Activated CD4-positive, alpha-beta T cell treated with anti-CD3 and anti-CD28 coated beads, Interleukin-2, amount 50 U/mL, for 1 hour (primary cell): ENCODE measurements around the gene DGKI.

Experiments used
- DNase-seq: peaks from one replicate; pipeline ENCODE4 v3.0.0-alpha.2; 2020

Gene DGKI

DNA sequence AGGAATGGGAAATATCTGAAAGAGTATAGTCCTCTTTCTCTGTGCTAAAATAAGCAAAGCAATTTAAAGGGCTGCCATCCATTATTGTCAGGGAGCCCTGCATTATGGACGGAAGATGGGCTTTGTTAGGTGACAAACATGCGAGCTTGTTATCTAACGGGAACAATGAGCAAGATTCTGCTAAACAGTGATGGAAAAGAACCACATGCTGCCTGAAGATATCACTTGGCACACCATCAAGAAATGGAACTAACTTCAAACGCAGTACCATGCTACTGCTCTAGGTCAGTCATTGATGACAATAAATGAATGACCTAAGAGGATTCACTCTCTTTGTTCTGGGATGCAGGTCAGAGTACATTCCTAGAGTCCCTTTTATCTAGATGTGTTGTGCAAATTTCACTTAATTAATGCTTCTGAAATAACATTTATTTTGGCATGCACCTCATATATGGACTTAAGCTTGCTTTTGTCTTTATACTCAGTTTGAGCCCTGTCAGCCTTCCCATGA lies 327.5 kb downstream of the DGKI start:
- DNase-seq, result no peak

DNA sequence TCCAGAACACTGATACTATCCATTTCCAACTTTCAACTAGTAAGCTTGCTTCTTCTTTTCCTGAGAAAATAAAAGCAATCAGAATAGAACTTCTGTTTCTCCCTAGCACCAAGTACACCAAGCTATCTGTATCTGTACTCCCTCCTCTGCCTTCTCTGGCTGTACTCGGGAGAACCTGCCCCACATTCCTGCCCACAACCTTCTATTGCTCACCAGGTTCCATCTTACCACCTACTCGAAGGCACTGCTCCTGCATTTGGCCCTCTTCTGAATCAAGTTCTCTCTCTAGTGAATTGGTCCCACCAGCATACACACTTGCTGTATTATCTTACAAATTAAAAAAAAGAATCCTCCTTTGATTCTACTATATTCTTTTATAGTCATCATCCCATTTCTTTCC lies 333.7 kb downstream of the DGKI start:
- DNase-seq, result no peak

DNA sequence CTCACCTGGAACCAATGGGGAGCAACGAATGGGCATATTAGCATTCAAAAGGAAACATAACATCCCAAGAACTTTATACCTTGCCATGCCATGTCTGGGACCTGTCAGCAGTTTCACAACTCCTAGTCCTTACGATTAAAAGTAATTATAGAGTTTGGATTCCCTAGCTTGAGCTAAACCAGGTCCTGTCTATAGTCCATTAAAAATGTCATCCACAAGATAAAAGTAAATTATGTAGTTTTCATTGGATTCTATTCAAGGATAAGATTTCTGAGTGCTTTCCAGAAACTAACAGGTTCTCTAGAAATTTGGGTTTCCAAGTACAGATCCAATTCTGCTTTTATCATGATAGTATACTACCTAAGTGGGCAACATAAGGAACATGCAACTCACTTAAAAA lies 339.7 kb downstream of the DGKI start:
- DNase-seq, result no peak

DNA sequence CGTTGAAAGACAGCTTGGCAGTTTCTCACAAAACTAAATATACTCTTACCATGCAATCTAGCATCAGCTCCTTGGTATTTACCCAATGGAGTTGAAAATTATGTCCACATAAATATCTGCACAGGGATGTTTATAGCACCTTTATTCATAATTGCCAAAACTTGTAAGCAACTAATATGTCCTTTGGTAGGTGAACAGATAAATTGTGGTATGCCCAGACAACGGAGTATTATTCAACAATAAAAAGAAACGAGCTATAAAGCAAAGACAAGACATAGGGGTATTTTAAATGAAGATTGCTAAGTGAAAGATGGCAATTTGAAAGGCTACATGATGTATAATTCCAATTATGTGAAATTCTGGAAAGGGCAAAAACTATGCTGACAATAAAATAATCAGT lies 340.7 kb downstream of the DGKI start:
- no peak for DNase-seq

DNA sequence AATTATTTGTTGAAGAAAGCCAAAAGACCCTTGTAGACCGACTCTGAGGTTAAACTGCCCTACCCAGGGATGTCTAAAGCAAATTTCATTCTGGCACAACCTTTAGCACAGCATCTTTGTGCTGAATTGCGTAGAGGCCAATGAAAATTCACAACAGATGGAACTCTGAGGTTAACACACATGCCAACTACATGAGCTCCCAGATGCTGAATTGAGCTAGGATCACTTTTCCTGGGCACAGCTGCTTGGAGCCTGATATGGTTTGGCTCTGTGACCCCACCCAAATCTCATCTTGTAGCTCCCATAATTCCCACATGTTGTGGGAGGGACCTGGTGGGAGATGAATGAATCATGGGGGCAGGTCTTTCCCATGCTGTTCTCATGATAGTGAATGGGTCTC lies 345.2 kb downstream of the DGKI start:
- no peak for DNase-seq

DNA sequence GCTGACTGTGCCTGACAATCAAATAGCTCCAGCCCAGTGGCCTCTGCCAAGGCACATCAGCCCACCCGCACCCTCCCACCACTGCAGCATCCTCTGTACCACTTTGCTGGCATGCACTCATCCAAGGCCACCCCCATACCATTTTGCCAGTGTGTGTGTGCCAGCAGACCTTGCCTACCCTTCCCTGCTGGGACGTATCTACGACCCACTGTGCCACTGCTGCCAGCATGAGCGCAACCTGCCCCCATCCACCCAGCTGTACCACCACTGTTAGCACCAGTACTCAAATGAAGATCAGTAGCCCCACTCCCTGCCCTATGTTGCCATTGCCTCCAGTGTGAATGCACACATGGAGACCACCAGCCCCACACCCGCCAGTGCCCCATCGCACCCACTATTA lies 353.9 kb downstream of the DGKI start:
- no peak for DNase-seq

DNA sequence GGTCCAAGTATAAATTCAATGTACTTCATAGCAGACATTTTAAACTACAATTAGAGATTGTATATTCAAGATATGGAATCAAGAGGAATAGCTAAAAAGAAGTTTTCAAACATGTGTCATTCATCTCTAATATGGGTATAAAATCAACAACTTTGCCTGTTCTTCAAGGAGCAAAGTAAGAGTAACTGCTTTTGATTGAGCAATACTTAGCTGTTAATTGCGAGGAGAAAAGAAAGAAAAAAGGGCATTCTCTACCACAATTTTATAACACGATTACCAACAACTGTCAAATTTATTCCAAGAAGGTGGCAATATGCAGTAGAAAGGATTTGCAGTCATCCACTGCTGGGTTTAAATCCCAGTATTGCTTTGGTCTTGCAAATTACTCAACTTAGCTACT lies 356.9 kb downstream of the DGKI start:
- DNase-seq, result no peak

DNA sequence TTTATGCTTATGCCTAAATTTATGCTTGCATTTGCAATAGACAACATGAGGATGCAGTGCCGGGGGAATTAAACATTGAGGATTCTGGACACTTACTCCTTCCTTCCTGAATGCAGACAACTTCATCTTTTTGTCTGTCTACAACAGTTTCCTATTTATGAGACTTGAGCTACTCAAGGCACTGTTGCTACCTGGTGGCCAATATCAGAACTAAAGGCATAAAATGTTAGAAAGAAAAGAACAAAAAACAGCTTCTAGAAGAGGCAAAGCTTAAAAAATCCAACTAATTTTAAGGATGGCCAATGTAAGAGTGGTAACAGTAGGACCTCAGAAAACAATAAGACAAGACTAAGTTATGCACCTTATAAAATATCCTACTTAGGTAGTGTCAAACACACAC lies 358.7 kb downstream of the DGKI start:
- DNase-seq, result no peak

DNA sequence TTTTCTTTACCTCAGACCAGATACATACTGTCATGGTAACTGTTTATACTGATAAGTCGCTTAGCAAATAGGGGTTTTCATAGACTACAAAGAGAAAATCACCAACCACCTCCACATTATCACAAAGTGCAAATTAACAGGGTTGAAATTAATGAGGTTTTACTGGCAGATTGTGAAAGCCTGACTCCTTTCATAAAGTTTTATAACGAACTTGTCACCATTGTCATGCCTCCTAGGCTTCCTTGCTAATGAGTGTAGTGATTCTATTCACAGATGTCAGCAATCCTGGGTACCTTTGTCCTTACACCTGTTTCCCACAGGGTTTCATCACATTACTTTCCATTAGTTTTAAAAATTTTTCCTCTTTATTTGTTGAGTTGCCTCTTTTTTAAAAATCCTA lies 361.0 kb downstream of the DGKI start:
- no peak for DNase-seq

DNA sequence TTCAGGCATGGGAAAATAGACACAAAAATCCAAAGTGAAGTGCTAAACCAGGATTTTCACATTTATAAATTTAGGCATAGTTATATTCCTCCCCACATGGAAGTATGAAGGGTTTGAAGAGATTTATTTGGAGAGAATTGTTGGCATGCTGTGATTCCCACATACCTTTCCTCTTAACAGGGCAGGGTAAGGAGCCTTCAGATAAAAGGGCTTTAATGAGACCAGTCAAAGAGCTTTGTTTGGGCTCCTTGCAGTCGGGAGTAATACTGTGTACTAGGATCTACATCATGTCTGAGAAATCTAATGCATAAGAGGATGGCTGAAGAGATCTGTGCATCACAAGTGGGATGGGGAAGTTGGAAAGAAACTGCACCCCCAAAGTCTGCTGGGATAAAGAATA lies 362.4 kb downstream of the DGKI start:
- DNase-seq, result no peak

DNA sequence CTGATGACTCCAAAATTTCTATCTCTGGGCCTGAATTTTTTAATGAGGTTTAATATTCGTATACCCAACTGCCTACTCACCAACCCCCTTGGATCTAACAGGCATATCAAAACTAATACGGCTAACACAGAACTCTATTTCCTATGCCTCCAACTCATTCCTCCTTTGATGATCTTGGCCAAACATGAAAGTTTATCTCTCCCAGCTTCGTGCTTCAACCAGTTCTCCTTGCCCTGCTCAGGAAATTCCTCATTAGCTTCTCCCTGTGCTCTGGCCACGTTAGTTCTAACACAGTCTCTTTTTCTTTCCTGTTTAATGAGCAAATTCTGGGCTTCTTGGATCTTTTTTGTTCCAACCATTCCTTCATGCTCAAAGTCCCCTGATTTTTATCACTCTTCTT lies 364.3 kb downstream of the DGKI start:
- DNase-seq, result no peak

DNA sequence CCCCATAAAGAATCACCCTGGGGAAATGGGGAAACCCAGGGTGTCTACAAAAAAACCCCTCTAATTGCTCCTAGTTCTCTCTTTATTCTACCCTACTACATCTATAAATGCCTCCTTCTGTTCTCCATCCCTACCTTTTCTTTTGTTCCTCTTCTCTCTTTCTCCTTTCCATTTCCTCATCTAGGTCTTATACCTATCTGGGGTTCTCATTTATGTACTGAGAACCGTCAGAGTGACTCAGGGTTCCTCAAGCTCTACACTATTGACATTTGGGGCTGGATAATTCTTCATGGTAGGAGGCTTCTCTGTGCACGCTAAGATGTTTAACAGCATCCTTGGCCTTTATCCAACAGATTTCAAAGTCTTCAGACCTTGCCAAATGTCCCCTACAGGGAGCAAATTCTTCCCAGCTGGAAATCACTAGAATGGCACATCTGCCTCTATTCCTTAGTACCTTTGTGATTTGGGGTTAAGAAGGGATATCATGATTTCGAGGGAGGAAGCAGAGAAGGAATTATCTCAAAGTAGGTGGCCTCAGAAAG lies 365.9 kb downstream of the DGKI start:
- DNase-seq, result no peak

DNA sequence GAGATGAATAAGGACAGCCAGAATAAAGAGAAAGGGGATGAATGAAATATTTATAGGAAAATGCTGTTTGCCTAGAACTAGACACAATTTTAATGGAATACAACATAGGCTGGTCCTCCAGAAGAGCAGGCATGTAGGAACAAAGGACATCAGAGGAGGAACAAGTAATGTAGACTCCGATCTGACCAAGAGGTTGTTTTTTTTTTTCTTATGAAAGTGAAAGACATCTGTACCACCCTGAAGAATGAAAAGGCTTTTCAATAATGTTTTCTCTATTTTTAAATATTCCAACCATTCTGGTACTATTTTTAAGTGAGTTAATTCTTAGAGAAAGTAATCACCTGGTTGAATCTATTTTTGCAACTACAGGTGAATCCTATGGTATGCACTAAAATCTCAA lies 366.4 kb downstream of the DGKI start:
- DNase-seq, result no peak

DNA sequence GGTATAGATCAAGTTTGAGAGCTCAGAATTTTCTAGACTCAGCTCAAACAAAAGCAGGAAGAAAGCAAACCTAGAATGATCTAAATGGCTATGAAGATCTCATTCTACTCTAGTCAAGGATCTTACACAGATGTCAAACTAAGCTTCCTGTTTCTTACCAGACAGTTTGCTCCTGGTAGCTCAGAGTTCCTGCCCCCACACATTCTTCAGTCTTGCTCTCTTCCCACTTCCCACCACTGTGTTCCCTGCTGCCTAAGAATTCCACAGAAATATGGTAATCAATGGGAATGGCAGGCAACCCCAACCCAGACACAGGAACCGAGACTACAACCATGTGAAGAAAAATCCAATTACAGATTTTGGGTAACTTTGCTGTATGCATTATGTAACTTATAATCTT lies 369.8 kb downstream of the DGKI start:
- no peak for DNase-seq

DNA sequence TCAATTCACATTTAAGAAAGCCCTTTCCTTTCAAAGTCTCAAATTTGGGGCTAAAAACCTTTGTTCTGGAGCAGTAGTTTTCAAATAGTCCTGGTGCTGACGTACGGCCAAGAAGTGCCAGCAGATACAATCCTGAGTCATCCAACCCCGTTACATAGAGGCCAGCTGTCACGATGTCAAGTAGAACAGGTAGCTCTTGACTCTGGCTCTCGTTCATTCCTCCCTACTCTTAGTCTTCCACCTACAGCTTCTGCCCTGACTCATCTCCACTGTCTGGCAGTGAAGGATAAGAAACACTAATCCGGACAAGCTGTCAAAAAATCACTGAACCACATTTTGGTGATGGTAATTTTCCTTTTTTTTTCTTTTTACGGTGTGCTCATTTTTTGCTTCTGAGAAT lies 370.8 kb downstream of the DGKI start:
- no peak for DNase-seq

DNA sequence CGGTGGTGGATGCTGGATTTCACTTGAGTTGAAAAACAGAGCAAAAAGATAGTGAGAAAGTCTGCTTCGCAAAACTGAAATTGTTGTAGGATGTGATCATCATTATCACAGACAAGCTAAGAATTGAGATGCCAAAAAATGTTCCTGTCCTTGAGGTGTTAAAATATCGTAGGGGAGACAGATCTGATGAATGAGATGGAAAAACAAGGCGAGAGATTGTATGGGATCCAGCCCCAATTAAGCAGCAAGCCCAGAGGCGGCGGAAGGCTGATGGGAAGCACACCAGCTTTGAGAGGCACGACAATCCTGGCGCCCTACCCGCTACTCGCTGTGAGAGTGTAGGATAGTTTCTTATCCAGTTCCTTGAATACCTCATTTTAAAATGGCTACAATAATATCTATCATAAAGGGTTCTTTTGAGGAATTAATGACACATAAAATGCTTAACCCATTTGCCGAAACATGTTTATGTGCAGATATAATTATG lies 372.2 kb downstream of the DGKI start:
- no peak for DNase-seq

DNA sequence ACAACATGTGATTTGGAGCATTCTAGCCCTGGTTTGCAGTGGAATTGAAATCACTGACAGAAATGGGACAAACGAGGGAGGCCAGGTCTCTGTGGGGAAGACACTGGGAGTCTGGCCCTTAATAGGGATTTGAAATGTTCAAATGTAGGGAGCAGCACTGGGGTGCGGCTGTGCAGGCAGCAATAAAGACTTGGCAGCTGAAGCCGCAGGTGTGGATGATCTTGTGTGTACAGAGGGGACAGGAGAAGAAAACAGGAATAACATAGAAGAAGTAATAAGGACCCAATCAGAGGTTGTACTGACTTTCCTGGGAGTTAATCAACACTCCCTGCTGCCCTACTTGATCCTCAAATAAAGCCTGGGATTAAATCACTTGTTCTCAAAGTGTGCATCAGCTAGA lies 375.6 kb downstream of the DGKI start:
- DNase-seq, result no peak

DNA sequence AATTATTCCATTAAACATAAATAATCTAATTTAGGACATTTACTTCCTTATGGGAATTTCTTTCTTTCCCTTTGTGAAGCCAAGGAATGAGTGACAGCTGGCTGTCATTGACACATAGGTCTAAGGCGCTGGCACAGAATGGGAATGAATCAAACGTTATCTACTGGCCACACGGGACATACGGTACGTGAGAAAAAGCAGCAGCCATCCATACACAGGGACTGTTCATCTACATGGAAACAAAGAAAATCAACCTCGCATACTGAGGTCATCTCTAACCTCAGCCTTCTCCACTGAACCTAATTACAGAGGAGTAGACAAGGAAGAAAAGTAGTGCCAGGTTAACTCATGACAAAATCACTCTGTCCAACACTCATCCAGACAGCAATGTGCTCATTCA lies 376.9 kb downstream of the DGKI start:
- no peak for DNase-seq

DNA sequence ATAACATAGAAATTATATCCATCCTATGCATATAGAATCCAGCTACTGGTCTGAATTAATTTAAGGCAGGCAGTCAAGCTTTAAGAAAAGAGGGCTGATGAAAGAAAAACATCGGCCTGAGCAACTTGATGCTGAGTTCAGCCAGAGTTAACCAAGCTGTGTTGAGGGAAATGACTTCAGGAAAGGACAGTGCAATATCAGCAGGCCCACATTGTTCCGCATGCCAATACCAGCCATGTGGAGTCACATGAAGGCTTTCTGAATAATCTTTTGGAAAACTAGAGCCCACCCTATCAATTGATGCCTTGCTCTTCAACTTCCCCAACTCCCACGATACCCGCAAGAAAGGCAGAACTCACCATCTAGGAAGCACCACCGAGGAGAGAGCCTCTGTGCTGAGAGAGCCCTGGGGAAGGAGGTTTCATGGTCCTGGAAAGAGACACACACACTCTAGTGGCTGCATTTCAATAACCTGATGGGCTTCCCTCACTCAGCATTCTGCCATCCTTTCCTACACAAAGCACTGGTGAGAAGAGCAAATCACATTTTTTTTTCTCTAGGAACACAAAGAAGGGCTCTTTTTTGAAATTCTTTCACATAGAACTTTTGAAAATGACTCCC lies 377.5 kb downstream of the DGKI start:
- DNase-seq, result no peak

DNA sequence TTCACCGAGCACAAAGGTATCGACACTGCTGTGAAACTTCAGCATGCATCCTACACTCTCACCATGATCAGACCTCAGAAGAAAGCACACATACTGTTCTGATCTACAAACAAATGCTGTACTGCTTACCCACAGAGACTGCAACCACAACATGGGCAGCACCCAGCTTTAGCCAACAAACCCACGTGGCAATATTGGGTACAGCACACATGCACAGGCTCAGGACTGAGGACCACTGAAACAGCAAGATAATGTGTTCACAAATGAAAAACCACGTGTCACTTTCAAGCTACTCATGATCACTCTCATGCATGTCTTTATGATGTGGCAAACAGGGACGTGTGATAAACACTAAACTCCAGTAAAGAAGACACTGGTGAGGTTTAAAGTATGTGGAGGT lies 383.9 kb downstream of the DGKI start:
- DNase-seq, result no peak

DNA sequence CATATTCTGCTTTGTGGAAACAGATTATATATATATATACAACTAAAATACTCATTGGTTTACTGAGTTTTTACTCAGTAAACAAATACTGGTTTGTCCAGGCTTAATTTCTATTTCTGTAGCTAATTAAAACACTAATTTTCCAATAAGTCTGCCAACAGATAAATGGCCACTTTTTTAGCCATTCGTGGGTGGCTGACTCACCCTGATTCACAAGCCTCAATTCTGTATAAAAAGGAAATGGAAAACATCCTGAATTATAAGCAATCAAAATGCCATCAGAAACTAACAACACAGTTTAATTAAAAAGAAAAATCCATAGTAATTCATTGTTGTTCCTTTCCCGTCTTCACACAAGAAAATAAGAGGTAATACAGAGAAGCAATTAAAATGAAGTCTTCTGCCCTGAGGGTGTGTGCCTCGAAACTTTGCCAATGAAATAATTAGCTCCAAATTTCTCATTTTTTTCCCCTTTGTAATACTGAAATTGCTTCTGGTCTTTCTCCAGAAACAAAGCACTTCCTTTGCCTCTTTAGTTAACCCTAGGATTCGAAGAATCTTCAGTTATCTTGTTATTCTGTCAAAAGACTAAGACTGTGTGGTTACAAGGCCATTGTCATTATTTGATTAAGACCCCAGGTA lies 384.6 kb downstream of the DGKI start:
- DNase-seq, result no peak

DNA sequence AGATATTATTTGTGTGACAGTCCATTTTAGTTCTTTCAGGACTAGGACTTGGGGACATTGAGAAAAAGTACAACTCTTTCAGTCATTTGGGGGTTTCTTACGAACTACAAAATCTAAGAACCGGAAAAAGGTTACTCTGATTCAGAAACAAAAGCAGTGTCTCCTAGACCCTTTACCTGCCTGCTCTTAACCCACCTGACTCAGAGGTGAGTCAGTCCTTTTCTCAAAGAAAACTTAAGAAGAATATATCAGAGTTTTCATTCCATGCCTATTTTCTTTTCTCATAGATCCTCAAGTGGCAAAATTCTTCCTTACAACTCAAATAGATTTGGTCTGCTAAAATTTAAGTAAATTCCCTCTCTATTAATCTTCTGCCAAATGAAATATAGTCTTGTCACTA lies 388.4 kb downstream of the DGKI start:
- DNase-seq, result no peak

DNA sequence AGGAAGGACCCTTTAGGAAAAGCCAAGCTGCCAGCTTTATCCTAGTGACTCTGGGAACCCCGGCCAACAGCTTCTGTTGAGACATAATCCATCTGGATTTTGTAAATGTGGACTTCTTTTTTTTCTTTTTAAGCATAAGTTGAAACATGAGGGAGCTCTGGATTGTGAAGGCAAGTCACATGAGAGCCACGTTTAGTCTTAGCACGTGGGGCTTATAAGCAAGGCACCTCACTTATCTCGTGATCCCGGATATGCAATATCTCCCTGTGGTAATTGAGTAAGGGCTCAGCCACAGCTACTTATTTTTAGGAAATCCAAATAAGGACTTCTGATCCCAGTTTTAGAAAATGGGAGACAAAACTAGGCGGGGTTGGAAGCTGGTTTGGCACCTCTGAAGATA lies 392.0 kb downstream of the DGKI start:
- DNase-seq, result no peak

DNA sequence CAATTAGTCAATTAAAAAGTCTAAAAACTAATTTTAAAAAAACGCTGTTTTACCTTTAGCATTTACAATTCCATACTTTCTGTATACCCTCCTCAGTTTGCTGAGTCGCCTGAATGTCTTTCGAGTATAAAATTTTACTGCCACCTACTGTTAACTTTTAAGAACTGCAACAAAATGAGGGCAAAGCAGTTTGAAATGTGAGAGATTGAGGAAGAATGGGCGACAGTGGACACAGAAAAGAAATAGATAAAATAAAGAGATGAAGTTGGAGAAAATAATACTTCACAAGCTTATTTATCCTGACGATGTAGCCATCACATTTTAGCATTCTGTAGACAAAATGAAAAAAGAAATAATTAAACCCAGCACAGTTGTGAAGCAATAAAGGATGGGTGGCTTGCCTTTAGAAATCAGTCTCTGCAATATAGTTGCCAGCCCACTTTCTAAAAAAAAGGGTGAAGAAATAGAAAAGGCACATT lies 392.5 kb downstream of the DGKI start:
- no peak for DNase-seq

DNA sequence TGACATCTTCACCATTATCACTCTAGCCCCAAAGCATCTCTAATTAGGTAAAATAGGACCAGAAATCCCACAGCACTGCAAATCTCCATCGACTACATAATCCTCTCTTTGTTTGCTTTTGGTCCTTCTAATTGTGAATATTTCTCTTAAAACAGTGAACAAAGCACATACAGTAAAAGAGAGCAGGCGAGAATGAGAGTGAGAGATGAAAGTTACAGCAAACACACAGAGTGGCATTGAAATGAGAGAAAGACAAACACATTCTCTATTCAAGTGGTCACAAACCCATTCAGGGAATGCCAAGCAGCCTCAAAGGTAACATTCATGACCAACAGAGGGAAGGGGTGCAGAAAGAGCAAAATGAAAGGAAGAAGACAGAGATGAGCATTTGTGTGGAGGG lies 393.4 kb downstream of the DGKI start:
- no peak for DNase-seq
